ENCODE data around the gene TAPBP.

TAPBP gene

GRCh38 chr6:33249732-33250630 lies 63.9 kb downstream of the TAPBP start:
- H3K9me3 ChIP-seq (ENCODE audit: control insufficient read depth in 1 of 2, low read length in 2 of 2) = peaks cover 0 to 3% of the 10 kb centered on the region in 2 donors
- H3K27me3 ChIP-seq (ENCODE audit: control insufficient read depth in 1 of 2, insufficient read depth in 2 of 2, low read length in 2 of 2) = peaks cover 0 to 4% of the 10 kb centered on the region in 2 donors
- H3K27ac ChIP-seq (ENCODE audit: low read depth, low read length) = peak overlapping the region; percentile 89
- H3K36me3 ChIP-seq (ENCODE audit: control insufficient read depth in 1 of 2, insufficient read depth in 2 of 2, low read length in 2 of 2) = peaks cover 0 to 11% of the 10 kb centered on the region in 2 donors
- peaks cover 25 to 26% of the 10 kb centered on the region in 2 donors for H3K4me1 ChIP-seq (ENCODE audit: control insufficient read depth in 1 of 2, insufficient read depth in 2 of 2, low read length in 2 of 2)
- peak overlapping the region; percentile 93 to 95 for H3K4me3 ChIP-seq (ENCODE audit: low read depth in 1 of 2, low read length in 2 of 2)
- peak overlapping the region; percentile 97 to 100 for H3K9ac ChIP-seq (ENCODE audit: low read depth in 1 of 2, low read length in 2 of 2)

Measured in duodenal mucosa (tissue), 2 donors.